Effector CD4-positive, alpha-beta T cell (primary cell): ENCODE data around the gene ARL4C.

Source experiments
- DNase-seq: peaks from one replicate; pipeline ENCODE4 v3.0.0-alpha.2; 2020

Gene ARL4C

DNA sequence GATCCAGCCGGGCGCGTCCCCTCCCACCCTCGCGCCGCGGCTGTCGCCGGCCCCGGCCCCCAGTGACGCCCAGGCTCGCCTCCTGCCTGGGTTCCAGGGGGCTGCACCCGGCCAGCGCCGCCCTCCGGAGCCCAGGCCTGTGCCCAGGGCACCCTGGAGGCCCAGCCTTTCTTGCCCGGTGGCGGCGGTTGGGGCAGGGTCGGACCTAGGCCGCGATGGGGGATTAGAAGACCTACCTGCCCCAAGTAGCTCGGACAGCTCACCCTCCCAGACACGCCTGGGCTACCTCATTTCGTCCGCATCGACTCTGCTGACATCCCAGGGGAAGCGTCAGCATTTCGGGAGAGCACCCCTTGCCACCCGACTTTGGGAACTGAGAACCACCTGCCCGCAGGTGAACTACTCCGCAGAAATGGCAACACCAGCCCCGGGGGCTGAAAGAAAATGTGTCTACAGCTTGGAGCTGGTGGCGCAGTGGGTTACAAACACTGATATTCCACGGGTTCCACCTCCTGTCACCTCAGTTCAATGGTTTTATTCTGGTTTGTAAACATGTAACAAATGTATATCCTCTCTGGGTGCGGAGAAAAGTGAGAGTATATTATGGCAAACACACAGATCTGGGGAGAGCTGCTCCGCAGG, 834 bp upstream of the ARL4C start:
- no peak for DNase-seq

DNA sequence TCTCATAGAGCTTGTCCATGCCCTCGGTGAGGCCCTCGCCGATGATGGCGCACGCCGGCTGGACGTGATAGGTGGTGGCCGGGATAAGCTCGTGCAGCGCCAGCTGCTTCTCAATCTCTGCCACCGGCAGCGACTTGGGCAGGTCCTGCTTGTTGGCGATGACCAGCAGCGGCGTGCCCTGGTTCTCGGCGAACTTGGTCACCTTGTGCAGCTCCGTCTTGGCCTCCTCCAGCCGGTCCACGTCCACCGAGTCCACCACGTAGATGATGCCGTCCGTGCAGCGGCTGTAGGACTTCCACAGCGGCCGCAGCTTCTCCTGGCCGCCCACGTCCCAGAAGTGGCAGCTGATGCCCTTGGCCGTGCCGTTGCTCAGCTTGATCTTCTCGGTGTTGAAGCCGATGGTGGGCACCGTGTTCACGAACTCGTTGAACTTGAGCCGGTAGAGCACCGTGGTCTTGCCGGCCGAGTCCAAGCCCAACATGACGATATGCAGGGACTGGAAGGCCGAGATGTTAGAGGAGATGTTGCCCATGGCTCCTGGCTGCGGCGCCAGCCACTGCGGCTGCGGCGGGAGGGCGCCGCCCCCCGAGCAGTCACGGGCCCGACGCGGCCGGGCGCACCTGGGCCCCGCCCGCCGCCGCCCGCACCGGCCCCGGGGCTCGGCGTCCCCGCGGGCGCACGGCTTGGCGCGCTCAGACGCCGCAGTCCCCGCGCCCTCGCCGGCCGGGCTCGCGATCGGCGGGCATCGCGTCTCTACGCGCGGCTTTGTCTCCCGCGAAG, 636 bp downstream of the ARL4C start:
- DNase-seq: peak; percentile 27

DNA sequence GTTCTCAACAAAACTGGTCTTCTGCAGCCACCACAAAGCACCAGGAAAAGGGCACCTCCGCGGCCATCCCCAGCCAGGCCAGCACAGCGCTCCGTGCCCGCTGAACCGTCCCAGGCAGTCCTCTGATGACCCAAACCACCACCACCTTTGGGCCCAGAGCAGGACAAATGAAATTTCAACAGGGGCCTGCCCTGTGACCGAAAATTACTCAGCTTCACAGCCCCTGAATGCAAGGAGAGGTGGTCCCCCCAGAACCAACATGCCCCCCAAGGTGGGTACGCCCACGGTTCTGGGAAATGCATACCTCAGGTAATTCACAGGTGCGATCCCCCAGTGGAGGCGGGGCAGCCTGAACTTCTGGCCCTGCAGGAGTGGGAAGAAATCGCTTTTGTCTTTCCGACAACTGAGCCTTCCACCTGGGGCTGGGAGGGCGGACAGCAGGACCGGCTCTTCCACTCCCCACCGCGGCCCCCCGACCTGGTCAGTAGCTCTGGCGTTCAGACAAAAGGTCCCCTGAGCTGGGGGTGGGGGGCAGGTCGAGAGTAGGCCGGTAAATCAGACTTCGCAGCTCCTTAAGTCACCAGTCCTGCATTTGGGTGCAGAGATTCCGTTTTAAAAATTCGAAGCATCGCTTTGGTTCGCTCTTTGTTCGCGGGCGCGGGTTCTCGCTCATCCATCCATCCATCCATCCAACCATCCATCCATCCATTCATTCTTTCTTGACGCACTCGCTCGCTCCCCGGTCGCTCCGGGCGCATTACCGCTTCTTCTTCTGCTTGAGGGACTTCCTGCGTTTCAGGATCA, 1.4 kb downstream of the ARL4C start:
- no peak for DNase-seq

DNA sequence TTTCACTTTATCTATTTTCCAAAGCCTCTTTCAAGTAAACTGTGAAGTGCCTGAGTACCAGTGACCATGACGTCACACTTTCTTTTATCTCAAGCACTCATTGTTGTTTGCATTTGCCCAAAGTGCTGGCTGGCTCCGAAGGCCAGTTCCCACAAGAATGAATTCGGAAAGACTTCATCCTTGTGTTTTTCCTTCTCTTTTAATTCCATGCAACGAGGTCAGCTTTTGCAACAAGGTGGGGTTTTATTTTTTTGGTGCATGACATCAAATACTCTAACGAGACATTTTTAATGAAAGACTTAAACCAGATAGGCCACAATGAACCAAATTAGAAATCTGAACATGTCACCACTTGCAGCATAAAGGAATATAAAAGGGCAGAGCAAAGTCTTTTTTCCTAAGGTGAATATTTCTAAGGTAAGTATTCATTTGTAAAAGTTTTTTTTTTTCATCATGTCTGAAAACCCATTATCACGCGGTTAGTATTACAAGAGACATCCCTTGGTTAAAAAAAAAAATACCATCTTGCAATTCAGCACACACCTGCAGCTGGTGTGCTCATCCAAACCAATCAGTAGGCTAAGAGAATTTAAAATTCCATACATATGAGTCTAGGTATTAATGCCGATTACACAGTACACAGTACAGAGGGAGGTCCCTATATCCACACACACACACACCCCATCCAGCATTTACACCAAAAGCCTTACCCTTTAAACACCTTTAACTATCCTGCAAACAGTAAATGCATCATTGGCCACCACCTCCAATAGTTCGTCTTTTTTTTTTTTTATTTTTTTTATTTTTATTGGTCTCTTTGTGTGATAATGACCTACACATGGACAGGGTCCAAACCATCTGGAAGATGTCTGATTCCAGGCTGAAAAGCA, 2.3 kb downstream of the ARL4C start:
- DNase-seq: no peak

DNA sequence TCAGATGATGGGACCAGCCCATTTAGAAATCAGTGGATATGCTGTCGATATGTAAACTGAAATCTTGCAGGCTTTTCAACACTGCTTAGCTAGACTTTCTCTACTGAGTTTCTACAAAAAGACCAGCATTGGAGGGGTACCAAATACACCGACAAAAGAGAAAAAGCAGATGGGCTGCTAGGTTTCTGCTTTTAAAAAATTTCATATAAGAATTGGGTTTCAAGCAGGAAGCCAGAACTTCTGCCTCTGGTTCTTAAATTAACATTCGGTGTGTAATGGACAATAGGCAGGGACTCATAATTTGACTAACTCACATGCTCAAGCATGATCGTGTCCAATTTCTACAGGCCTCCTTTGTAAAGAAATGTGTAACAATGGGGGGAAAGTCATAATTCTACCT, 3.1 kb downstream of the ARL4C start:
- no peak for DNase-seq

DNA sequence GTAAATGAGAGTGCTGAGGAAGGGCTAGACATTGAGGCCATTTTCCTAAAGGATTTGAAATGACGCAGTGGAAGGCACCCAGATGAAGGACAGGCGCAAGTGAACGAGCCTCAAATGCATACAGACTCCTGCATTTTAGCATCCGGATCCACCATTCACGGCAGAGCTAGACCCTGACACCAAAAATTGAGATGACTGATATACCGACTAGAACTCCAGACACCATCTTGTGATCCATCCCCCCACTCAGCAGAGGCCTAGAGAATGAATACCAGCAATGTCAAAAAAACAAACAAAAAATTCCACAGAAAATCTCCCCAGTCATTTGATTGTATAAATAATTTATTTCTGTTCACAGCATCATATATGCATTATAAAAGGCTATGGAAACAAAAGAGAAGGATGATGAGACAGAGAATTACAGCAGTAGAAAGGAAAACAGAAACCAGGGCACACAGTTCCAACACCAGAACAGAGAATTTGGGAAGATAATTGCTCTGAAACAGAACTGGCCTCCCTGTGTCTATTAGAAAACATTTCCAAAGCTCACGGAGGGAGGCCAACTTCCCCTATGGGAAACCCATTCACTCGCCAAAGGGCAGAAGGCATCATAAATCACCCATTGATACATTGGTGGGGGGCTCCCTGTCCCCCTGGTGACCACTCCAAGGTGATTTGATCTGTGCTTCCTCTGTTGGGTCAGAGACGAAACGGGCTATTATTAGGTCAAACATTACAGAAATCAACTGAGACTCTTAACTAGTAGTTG, 4.0 kb downstream of the ARL4C start:
- DNase-seq: no peak

DNA sequence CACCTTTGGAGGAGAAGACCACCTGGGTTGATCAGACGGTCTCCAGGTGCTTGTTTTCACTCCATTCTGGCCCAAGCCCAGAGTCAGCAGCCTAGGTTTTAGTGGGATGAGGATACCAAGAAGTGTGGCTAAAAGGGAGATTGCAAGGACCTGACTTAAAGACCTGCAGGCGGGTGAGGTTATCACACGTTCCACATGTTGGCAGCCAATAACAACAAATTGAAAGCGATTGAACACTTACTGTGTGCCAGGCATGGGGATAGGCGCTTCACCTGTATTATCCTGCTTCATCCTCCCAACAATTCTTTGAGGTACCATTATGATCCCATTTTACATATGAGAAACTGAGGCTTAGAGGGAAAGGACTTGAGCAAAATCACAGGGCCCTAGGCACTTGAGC, 5.0 kb downstream of the ARL4C start:
- DNase-seq: no peak

DNA sequence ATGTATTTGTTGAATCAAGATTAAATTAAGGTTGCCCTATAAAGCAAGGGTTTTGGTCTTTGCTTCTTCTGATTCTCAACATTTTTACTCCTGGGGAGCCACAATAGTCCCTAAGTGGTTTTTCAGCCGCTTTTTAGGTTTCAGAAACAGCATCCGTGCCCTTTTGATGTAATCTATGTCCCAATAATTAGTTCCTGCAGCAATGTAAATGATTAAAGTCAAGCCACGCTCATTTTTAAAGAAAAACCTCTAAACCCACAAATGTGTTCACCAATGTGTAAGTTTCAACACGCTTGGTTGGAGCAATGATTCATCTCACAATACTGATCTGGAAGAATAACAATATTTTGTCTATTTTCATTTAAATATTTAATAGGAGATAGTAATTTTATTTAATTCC, 5.6 kb downstream of the ARL4C start:
- DNase-seq: no peak

DNA sequence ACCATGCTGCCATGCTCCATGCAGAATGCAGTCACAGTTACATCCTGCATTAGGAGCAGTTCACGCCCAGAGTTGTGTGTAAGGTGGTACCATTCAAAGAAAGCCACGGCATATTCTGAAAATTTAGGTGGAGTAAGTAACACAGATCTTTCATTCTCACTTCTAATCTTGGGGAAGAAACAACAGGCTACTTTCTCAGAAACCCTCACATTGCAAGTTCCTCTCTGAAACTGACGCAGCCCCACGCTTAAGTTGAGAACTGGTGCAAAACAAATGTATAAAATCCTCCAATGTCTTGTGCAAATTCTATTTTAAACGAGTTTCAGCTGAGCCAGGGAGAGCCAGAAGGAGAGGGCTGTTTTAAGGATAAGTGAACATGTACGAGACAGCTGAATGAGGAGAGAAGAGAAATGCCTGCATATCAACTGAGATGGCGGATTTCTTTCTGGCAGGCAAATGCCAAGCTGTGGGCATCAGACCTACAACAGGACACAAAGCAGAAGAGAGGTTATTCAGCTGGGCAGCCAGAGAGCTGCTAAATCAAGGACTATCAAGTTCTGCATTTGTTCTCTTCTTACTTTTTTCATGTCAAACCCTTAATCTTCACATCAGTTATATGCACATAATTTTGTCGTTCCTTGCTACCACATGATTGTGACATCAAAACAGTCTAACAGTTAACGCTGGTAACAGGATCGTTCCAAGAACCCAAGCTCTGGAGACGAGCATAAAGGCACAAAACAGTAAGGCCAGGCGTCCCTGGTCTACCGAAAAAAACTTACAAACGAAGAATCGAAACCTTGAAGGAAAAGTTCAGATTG, 6.4 kb downstream of the ARL4C start:
- DNase-seq: no peak

DNA sequence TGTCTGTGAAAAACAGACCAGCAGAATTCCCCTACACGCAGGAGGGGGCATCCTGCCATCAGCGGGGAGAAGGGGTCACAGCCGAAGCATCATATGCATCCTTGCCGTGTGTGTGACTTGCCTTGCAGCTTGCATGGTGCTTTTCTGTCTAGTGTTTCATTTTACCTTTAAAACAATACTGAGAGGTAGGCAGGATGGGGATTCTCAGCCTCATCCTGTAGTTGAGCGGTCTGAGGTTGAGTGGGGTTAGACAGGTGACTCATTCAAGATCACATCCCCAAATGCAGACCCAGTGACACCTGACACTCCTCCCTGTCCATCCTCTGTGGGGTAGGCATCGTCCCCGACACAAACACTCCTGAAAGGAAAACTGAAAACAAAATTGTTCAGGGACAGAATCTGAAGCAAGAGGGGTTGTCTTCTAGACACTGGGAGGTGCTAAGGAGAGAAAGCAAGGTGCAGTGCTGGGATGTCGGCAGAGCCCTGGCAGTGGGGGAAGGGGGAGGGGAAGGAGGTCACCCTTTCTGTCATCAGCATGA, 7.9 kb downstream of the ARL4C start:
- DNase-seq: peak; percentile 76

DNA sequence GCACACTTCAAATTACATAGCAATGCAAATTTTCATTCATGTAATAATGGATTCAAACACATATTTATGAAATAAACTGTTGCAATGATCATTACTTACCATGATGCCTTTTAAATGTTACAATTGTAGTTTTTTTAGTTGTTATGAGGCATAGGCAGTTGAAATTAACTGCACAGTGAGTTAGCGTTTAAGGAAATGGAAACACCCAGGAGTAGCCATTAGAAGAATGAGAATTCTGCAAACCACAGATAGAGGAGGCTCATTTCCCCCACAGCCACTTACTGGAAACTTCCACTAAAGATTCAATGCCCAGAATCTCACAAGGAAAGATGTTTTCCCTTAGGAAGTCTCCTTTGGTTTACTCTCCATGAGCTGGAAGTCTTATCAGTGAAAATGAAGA, 8.4 kb downstream of the ARL4C start:
- no peak for DNase-seq

DNA sequence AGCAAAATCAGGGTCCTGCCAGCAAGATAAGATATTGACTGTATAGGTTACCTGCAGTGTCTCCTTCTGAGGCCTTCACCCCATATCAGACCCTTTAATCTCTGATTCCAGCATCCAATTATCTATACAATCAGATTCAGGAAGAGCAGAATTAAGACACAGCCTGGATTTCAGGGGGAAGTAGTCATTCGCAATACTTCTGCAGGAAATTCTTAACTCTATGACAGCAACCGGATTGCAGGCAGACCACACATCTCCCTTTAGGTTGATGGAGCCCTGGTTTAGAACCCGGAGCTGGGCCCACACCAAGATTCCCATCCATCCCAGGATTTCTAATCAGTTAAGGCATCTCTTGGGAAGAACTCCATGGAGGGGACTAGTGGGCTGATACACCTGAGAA, 9.5 kb downstream of the ARL4C start:
- DNase-seq: no peak

DNA sequence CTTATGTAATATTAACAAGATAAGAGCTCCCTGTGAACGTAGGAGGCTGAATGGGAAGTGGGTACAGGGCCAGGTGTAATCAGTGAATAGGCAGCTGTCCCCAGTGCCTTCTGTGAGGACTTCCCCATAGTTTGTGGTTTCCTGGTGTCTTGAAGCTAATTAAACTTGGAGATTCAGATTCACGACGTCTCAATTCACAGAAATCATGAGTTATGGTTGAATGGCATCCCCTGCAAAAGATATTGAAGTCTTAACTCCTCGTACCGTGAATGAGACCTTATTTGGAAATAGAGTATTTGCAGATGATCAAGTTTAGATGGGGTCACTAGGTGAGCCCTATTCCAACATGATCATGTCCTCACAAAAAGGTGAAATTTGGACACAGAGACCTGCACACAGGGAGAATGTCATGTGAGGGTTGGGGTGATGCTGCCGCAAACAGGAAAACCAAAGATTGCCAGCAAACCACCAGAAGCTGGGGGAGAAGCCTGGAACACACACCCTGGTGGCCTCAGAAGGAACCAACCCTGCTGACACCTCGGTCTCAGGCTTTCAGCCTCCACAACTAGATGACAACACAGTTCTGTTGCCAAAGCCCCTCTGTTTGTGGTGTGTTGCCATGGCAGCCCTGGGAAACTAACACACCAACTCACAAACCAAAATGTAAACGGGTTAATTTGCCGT, 13.2 kb downstream of the ARL4C start:
- DNase-seq: peak; percentile 78

DNA sequence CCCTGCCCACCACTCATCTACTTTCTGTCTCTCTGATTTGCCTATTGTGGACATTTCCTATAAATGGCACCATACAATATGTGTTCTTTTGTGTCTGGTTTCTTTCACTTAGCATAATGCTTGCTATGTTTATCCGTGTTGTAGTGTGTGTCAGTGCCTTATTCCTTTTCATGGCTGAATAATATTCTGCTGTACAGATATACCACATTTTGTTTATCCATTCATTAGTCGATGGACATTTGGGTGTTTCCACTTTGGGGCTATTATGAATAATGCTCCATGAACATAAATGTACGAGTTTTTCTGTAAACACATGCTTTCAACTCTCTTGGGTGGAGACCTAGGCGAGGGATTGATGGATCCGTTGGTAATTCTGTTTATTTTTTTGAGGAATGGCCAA, 15.6 kb downstream of the ARL4C start:
- DNase-seq: no peak

DNA sequence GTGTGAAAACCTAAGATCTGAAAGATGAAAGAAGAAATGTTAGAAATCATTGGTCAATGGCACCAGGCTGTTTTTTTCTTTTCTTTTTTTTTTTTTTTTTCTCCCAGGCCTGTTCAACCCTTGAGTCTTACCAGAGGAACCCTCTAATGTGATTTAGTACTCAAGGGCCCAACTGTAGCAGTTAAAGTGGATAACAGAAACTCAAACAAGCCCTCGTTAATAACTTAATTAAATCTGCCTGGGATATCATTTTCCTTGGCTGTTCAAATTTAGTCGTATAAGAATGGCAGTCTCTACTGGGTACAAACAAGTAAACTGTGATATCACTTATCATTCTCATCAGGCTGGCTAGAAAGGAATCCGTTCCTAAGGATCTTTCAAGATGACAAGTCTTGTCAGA, 16.5 kb downstream of the ARL4C start:
- DNase-seq: no peak

DNA sequence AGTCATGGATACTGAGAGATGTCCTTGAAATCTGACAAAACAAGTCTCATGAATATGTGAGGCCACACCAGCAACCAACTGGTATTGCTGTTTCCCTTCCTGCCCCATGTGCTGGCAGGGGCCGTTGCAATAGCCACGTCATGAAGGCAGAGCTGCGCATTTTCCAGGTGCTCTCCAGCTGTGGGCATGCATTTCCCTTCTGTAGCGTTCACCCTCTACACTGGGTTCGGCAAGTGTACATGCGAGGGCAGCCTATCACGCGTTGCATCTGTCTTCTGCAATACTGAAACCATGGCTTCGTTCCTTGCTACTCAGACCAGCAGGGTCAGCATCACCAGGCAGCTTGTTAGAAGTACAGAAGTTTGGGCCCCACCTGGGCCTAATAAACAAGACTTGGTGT, 17.4 kb downstream of the ARL4C start:
- DNase-seq: no peak

DNA sequence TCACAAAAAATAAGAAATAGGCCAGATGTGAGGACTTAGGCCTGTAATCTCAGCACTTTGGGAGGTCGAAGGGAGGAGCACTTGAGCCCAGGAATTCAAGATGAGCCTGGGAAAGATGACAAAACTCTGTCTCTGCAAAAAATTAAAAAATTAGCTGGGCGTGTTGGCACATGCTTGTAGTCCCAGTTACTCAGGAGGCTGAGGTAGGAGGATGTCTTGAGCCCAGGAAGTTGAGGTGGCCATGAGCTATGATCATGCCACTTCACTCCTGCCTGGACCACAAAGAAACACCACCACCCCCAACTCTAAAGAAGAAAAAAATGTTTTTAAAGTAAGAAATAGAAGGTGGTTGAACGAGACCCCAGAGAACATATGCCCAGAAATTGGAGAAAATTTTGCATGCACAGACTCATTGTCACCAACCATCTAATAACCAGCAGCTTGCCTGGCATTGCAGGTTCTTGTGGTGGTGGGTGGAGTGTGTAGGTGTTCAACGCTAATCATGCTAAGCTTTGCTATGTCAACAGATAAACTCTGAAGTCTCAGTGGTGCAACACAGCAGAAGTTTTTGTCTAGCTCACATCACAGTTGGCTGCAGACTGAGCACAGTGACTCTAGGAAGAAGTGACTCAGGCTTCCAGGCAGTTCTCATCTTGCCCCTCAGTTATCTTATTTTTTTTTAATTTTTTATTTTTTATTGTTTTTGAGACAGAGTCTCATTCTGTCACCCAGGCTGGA, 18.6 kb downstream of the ARL4C start:
- no peak for DNase-seq

DNA sequence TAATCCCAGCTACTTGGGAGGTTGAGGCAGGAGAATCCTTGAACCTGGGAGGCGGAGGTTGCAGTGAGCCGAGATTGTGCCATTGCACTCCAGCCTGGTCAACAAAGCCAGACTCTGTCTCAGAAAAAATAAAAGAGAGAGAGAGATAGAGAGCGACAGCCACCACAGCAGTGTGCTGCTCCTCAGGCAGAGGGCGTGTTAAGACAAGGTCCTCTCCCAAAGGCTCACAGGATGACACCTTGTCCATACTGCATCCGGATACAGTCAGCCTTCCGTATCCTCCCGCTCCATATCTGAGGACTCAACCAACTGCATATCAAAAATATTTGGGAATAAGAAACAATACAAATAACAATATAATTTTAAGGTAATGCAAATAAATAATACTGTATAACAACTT, 20.1 kb downstream of the ARL4C start:
- DNase-seq: no peak

DNA sequence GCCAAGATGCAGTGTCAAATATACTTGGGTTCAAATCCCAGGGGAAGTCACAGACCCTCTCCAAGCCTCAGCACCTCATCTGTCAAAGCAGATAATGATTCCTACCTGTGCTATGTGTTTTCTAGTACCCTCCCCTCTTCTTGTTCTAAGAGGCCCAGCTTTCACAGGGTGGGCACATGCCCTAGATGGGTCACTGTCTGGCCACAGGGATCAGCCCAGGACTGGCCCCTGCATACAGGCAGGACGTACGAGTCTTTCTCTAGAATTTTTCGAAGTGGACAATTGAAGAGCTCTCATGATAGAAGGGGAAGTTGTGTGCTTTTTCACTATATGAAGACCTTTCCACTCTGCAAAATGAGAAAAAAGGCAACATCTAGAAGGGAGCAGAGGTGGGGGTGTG, 22.2 kb downstream of the ARL4C start:
- DNase-seq: no peak

DNA sequence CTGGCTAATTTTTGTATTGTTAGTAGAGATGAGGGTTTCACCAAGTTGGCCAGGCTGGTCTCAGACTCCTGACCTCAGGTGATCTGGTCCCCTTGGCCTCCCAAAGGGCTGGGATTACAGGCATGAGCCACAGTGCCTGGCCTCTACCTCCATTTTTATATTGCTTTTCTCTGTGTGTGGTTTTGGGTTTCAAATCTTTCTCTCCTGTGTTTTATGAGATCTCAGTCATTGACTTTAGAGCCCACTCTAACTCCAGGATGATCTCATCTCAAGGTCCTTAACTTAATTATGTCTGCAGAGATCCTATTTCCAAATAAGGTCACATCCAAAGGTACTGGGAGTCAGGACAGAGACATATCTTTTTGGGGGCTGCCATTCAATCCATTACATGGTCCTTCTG, 24.7 kb downstream of the ARL4C start:
- DNase-seq: no peak
